ENCODE measurements around the gene EIF3A. TPM values are rescaled to one million over a fixed set of nuclear protein-coding genes. Genes with fewer than 3 reads are reported as not detected.

The EIF3A gene
- total and polyA plus RNA-seq, 8 donors = 37.2 to 145 (median 91.4) TPM

- no peaks in the 10 kb centered on the region for H3K4me1 ChIP-seq
- 87 to 98% methylated on average over 2 of the region's 2 CpGs for whole genome bisulfite sequencing, 2 donors
- no peak for ATAC-seq
- no peaks in the 10 kb centered on the region for H3K36me3 ChIP-seq
- DNase-seq = no peak
- intact Hi-C loops (cut with DNase I) = no loop called here
- no peaks in the 10 kb centered on the region for H3K9me3 ChIP-seq
- H3K27me3 ChIP-seq = no peaks in the 10 kb centered on the region
- no peak overlapping the region for H3K27ac ChIP-seq
- no peak for FAIRE-seq
- no peak for TF ChIP-seq CTCF (IDR thresholded peaks at IDR 0.05)
- H3K4me3 ChIP-seq = no peak overlapping the region
Observed at GRCh38 chr10:118997379-118997778, 83.2 kb downstream of the EIF3A start.

- WGBS, 2 donors = 85% methylated on average over 10 of the region's 10 CpGs
- ATAC-seq = no peak
- TF ChIP-seq CTCF (IDR thresholded peaks at IDR 0.05) = no peak
Observed at GRCh38 chr10:118995739-118996138, 84.9 kb downstream of the EIF3A start.

GRCh38 chr10:118994321-118994720 is 86.3 kb downstream of the EIF3A start:
- H3K9me3 ChIP-seq = no peaks in the 10 kb centered on the region
- ATAC-seq (no peak), DNase-seq (no peak), FAIRE-seq (no peak)
- no peaks in the 10 kb centered on the region for H3K36me3 ChIP-seq
- H3K27me3 ChIP-seq = no peaks in the 10 kb centered on the region
- intact Hi-C loops (cut with DNase I) = no loop called here
- no peak overlapping the region for H3K27ac ChIP-seq
- no peaks in the 10 kb centered on the region for H3K4me1 ChIP-seq
- 51 to 73% methylated on average over 2 of the region's 2 CpGs for WGBS, 2 donors
- H3K4me3 ChIP-seq = no peak overlapping the region
- TF ChIP-seq CTCF (IDR thresholded peaks at IDR 0.05) = no peak

More at GRCh38 chr10:118995739-118996138, 84.9 kb downstream of the EIF3A start:
- FAIRE-seq (no peak), DNase-seq (no peak)
- Histone ChIP-seq H3K9me3 (no peaks in the 10 kb centered on the region), H3K4me3 (no peak overlapping the region), H3K4me1 (no peaks in the 10 kb centered on the region), H3K27me3 (no peaks in the 10 kb centered on the region), H3K36me3 (no peaks in the 10 kb centered on the region), H3K27ac (no peak overlapping the region)
- intact Hi-C loops (cut with DNase I) = no loop called here

- 81 to 85% methylated on average over 3 of the region's 3 CpGs for WGBS, 2 donors
- no peak for DNase-seq
Observed at GRCh38 chr10:118993214-118993613, 87.4 kb downstream of the EIF3A start.

GRCh38 chr10:118992496-118992895 is 88.1 kb downstream of the EIF3A start:
- DNase-seq (no peak), FAIRE-seq (no peak), ATAC-seq (no peak)
- Histone ChIP-seq H3K27ac (no peak overlapping the region), H3K9me3 (no peaks in the 10 kb centered on the region), H3K4me1 (no peaks in the 10 kb centered on the region), H3K36me3 (no peaks in the 10 kb centered on the region), H3K27me3 (no peaks in the 10 kb centered on the region), H3K4me3 (no peak overlapping the region)
- no peak for TF ChIP-seq CTCF (IDR thresholded peaks at IDR 0.05)
- intact Hi-C loops (cut with DNase I) = no loop called here
- WGBS, 2 donors = 53 to 79% methylated on average over 2 of the region's 2 CpGs

More at GRCh38 chr10:118993214-118993613, 87.4 kb downstream of the EIF3A start:
- H3K27ac ChIP-seq = no peak overlapping the region
- H3K4me1 ChIP-seq = no peaks in the 10 kb centered on the region
- intact Hi-C loops (cut with DNase I) = no loop called here
- H3K27me3 ChIP-seq = no peaks in the 10 kb centered on the region
- no peaks in the 10 kb centered on the region for H3K36me3 ChIP-seq
- H3K4me3 ChIP-seq = no peak overlapping the region
- H3K9me3 ChIP-seq = no peaks in the 10 kb centered on the region
- TF ChIP-seq CTCF (IDR thresholded peaks at IDR 0.05) = no peak
- no peak for FAIRE-seq
- no peak for ATAC-seq
